Peyer's patch (tissue), 4 donors: ENCODE measurements around the gene SLC16A4.

Source experiments
- POLR2A ChIP-seq, 2 donors: fragments of 450-650 bp; IDR thresholded peaks; one replicate each; pipeline ENCODE4 v1.5.1; 2017; ENCODE audit warnings: antibody characterized with exemption in 2 of 2, mild to moderate bottlenecking in 2 of 2, moderate library complexity in 2 of 2
- TF ChIP-seq, protein P1 (sequence below), 6 experiments: fragments of 450-650 bp in 4 of 6; fragments of 200-600 bp in 2 of 6; sonication (generic) in 1 of 6; IDR thresholded peaks; one replicate each; pipeline ENCODE4 v1.5.1; 2017 to 2019; ENCODE audit warnings: antibody characterized with exemption in 6 of 6, mild to moderate bottlenecking in 3 of 6, moderate library complexity in 1 of 6

DNA sequence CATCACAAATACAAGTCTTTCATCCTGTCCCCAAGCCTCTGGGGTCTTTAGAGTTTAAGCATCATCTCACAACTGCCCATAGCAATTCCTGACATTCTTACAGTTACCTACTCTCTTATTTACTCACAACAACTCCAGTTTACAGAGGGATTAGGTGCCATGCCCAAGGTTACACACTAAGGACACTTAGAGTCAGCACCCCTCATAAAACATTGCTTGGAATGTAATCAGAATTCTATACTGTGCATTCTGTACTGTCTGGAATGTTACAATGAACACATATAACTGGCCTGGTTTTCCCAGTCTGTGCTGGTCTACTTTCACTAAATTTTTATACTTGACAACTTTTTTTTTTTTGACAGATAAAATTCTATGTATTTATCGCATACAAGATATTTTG is 66.2 kb downstream of the SLC16A4 start:
- TF ChIP-seq, protein P1, sequence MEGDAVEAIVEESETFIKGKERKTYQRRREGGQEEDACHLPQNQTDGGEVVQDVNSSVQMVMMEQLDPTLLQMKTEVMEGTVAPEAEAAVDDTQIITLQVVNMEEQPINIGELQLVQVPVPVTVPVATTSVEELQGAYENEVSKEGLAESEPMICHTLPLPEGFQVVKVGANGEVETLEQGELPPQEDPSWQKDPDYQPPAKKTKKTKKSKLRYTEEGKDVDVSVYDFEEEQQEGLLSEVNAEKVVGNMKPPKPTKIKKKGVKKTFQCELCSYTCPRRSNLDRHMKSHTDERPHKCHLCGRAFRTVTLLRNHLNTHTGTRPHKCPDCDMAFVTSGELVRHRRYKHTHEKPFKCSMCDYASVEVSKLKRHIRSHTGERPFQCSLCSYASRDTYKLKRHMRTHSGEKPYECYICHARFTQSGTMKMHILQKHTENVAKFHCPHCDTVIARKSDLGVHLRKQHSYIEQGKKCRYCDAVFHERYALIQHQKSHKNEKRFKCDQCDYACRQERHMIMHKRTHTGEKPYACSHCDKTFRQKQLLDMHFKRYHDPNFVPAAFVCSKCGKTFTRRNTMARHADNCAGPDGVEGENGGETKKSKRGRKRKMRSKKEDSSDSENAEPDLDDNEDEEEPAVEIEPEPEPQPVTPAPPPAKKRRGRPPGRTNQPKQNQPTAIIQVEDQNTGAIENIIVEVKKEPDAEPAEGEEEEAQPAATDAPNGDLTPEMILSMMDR (IDR thresholded peaks at IDR 0.05) = no peak
- TF ChIP-seq POLR2A (IDR thresholded peaks at IDR 0.05) = no peak
